IMR-90 (cell line): ENCODE data around the gene GCNA. TPM values are rescaled to one million over a fixed set of nuclear protein-coding genes. Genes with fewer than 3 reads are reported as not detected.

Experiments
- ATAC-seq: fragments of 200-7000 bp; cut with Tn5 transposase; 2 replicates; pipeline ENCODE4 v1.9.1; 2020; ENCODE audit warnings: low read depth, mild to moderate bottlenecking, moderate library complexity
- Bru-seq: library from RNA; stranded (reverse); fragments of 400-500 nt; gene quantifications from one replicate; lab custom pipeline; 2021; lab: Mats Ljungman, UMichigan
- BruChase-seq, 2 experiments: library from RNA; stranded (reverse); fragments of 400-500 nt; gene quantifications; one replicate each; lab custom pipeline; 2021; lab: Mats Ljungman, UMichigan
- BruUV-seq: library from RNA; stranded (reverse); fragments of 400-500 nt; replicated peaks from 2 replicates; lab custom pipeline; 2021; lab: Mats Ljungman, UMichigan
- CTCF ChIA-PET: fragments of 300-600 bp; formaldehyde crosslinking; extraction: SDS; loops from one replicate; lab custom pipeline; 2021; ENCODE audit warnings: antibody characterized with exemption; lab: Yijun Ruan, JAX
- POLR2A ChIA-PET: fragments of 300-600 bp; sonication (Branson Sonifier 250); formaldehyde crosslinking; loops from one replicate; lab custom pipeline; 2022; ENCODE audit warnings: antibody characterized with exemption; ENCODE audit not compliant: unreplicated experiment; lab: Charles Lee
- DNase-seq: peaks from one replicate; pipeline ENCODE4 v3.0.0; 2013
- H2AFZ ChIP-seq: replicated peaks from 2 replicates; pipeline ENCODE3; 2013; ENCODE audit warnings: low read length, mild to moderate bottlenecking; ENCODE audit not compliant: poor library complexity
- H2AK5ac ChIP-seq: 2 replicates; pipeline ENCODE4 v1.6.1; 2013; ENCODE audit warnings: low read depth, low read length, inconsistent platforms
- H2AK9ac ChIP-seq: replicated peaks from 2 replicates; pipeline ENCODE3; 2013; ENCODE audit warnings: mild to moderate bottlenecking, low read depth, low read length, moderate library complexity; ENCODE audit not compliant: poor library complexity
- H2BK120ac ChIP-seq: 2 replicates; pipeline ENCODE4 v1.6.1; 2013; ENCODE audit warnings: low read depth, low read length, inconsistent platforms
- H2BK15ac ChIP-seq: 3 replicates; pipeline ENCODE4 v1.6.1; 2013; ENCODE audit warnings: low read depth, low read length, inconsistent platforms
- H2BK20ac ChIP-seq: 2 replicates; pipeline ENCODE4 v1.6.1; 2013; ENCODE audit warnings: low read depth, mild to moderate bottlenecking, inconsistent platforms, low read length, moderate library complexity
- H2BK5ac ChIP-seq: 2 replicates; pipeline ENCODE4 v1.6.1; 2013; ENCODE audit warnings: mild to moderate bottlenecking, low read depth, low read length, inconsistent platforms; ENCODE audit not compliant: poor library complexity, severe bottlenecking
- H3K14ac ChIP-seq: replicated peaks from 2 replicates; pipeline ENCODE4 v1.6.1; 2013; ENCODE audit warnings: low read depth, low read length, inconsistent platforms
- H3K18ac ChIP-seq: 2 replicates; pipeline ENCODE4 v1.6.1; 2013; ENCODE audit warnings: low read depth, low read length, control low read depth
- H3K23ac ChIP-seq: 2 replicates; pipeline ENCODE4 v1.6.1; 2013; ENCODE audit warnings: low read depth, low read length, inconsistent platforms
- H3K27ac ChIP-seq: 2 replicates; pipeline ENCODE4 v1.5.1; 2013; ENCODE audit warnings: mild to moderate bottlenecking, control low read depth, low read length; ENCODE audit not compliant: insufficient read depth
- H3K27me3 ChIP-seq: 2 replicates; pipeline ENCODE4 v1.6.1; 2013; ENCODE audit warnings: low read length; ENCODE audit not compliant: control insufficient read depth, insufficient read depth
- H3K36me3 ChIP-seq: 2 replicates; pipeline ENCODE4 v1.6.1; 2013; ENCODE audit warnings: low read length, mixed read lengths; ENCODE audit not compliant: control insufficient read depth, insufficient read depth
- H3K4ac ChIP-seq: 2 replicates; pipeline ENCODE4 v1.6.1; 2013; ENCODE audit warnings: low read depth, low read length, inconsistent platforms
- H3K4me1 ChIP-seq: 2 replicates; pipeline ENCODE4 v1.6.1; 2013; ENCODE audit warnings: low read length, mixed read lengths; ENCODE audit not compliant: control insufficient read depth, insufficient read depth
- H3K4me2 ChIP-seq: 2 replicates; pipeline ENCODE4 v1.6.1; 2013; ENCODE audit warnings: low read depth, mild to moderate bottlenecking, control low read depth, low read length, moderate library complexity
- H3K4me3 ChIP-seq: 2 replicates; pipeline ENCODE4 v1.5.1; 2013; ENCODE audit warnings: low read depth, mild to moderate bottlenecking, control low read depth, low read length, moderate library complexity; ENCODE audit not compliant: insufficient read depth
- H3K56ac ChIP-seq: 2 replicates; pipeline ENCODE4 v1.6.1; 2013; ENCODE audit warnings: low read length, inconsistent platforms; ENCODE audit not compliant: insufficient read depth; ENCODE audit errors: extremely low read depth
- H3K79me1 ChIP-seq, 2 experiments: 2 replicates each; pipeline ENCODE4 v1.6.1; 2013; ENCODE audit warnings: low read length in 2 of 2, inconsistent platforms in 1 of 2, low read depth in 1 of 2
- H3K9ac ChIP-seq: 2 replicates; pipeline ENCODE4 v1.6.1; 2013; ENCODE audit warnings: low read depth, low read length, control low read depth
- H3K9me1 ChIP-seq: 2 replicates; pipeline ENCODE4 v1.6.1; 2013; ENCODE audit warnings: low read length, inconsistent platforms; ENCODE audit not compliant: insufficient read depth
- H3K9me3 ChIP-seq: 2 replicates; pipeline ENCODE4 v1.6.1; 2013; ENCODE audit warnings: low read length; ENCODE audit not compliant: control insufficient read depth, insufficient read depth
- H4K20me1 ChIP-seq: 2 replicates; pipeline ENCODE4 v1.6.1; 2013; ENCODE audit warnings: low read length, inconsistent platforms; ENCODE audit not compliant: insufficient read depth
- H4K5ac ChIP-seq: 2 replicates; pipeline ENCODE4 v1.6.1; 2013; ENCODE audit warnings: mild to moderate bottlenecking, low read depth, low read length, control low read depth
- H4K8ac ChIP-seq, 2 experiments: 2 replicates each; pipeline ENCODE4 v1.6.1; 2013; ENCODE audit warnings: low read depth in 2 of 2, low read length in 2 of 2, control low read depth in 1 of 2, inconsistent platforms in 1 of 2
- H4K91ac ChIP-seq: 2 replicates; pipeline ENCODE4 v1.6.1; 2013; ENCODE audit warnings: low read depth, low read length, inconsistent platforms; ENCODE audit not compliant: insufficient read depth
- BHLHE40 ChIP-seq: fragments of 150-350 bp; IDR thresholded peaks from 2 replicates; pipeline ENCODE4 v1.6.1; 2016; ENCODE audit warnings: mild to moderate bottlenecking, low read depth, low read length
- CEBPB ChIP-seq: IDR thresholded peaks from 2 replicates; pipeline ENCODE4 v1.6.1; 2012; ENCODE audit warnings: low read depth, low read length, improper control_type of control experiment
- CHD1 ChIP-seq: IDR thresholded peaks from 2 replicates; pipeline ENCODE4 v1.6.1; 2012; ENCODE audit warnings: low read depth, low read length, improper control_type of control experiment
- FOS ChIP-seq: fragments of 150-350 bp; IDR thresholded peaks from 2 replicates; pipeline ENCODE4 v1.6.1; 2016; ENCODE audit warnings: low read depth, low read length
- MXI1 ChIP-seq: IDR thresholded peaks from 2 replicates; pipeline ENCODE4 v1.6.1; 2012; ENCODE audit warnings: low read depth, mild to moderate bottlenecking, low read length, moderate library complexity, borderline replicate concordance
- NFE2L2 ChIP-seq: fragments of 150-350 bp; IDR thresholded peaks from 2 replicates; pipeline ENCODE4 v1.6.1; 2016; ENCODE audit warnings: low read depth, mild to moderate bottlenecking, low read length
- POLR2A ChIP-seq: IDR thresholded peaks from 2 replicates; pipeline ENCODE4 v1.6.1; 2012; ENCODE audit warnings: mild to moderate bottlenecking, low read depth, low read length
- RFX5 ChIP-seq: IDR thresholded peaks from 2 replicates; pipeline ENCODE4 v1.8.0; 2012; ENCODE audit warnings: low read depth, mild to moderate bottlenecking, low read length, moderate library complexity
- SMC3 ChIP-seq: fragments of 150-350 bp; IDR thresholded peaks from 2 replicates; pipeline ENCODE4 v1.6.1; 2016; ENCODE audit warnings: low read depth, mild to moderate bottlenecking, antibody characterized with exemption, low read length, moderate library complexity
- WGBS, 2 experiments: methylation state at CpG; one replicate each; pipeline versions ENCODE4 v1.1.5 to v1.1.7; 2013; ENCODE audit warnings: missing lambda C conversion rate in 2 of 2; ENCODE audit not compliant: insufficient read length in 1 of 2; ENCODE audit errors: extremely low coverage in 2 of 2; 5-methylcytosine and 5-hydroxymethylcytosine counted together
- dilution Hi-C: fragments of 300-500 bp; cut with HindIII; formaldehyde crosslinking; loops from one replicate; pipeline ENCODE4 v1.14.3; 2018; ENCODE audit warnings: low sequenced_read_pairs; ENCODE audit not compliant: unreplicated experiment
- in situ Hi-C: fragments of 300-500 bp; cut with MboI; formaldehyde crosslinking; loops from 3 replicates; pipeline ENCODE4 v1.14.3; 2019; ENCODE audit warnings: low sequenced_read_pairs, inconsistent platforms, mixed read lengths
- intact Hi-C: fragments of 100-400 bp; cut with micrococcal nuclease; formaldehyde crosslinking; loops from 2 replicates; pipeline ENCODE4 v1.10.0; 2022
- long read RNA-seq: library from polyadenylated mRNA; unstranded; transcript quantifications from one replicate; pipeline ENCODE4 v2.0.0, GENCODE V29; 2021; ENCODE audit not compliant: unreplicated experiment
- polyA plus RNA-seq, 3 experiments: library from polyadenylated mRNA; depleted of rRNA; stranded (reverse); fragments of >200 nt; gene quantifications; 2 replicates each; pipeline ENCODE4 v1.2.3, GENCODE V29; 2012; ENCODE audit warnings: low replicate concordance in 1 of 3
- total RNA-seq: library from RNA; depleted of rRNA; stranded (reverse); fragments of >200 nt; gene quantifications from 2 replicates; pipeline ENCODE4 v1.2.3, GENCODE V29; 2012; rRNA removed
- TF ChIP-seq, protein P1 (sequence below): conservative IDR thresholded peaks from 2 replicates; pipeline ENCODE4 v1.5.1; 2012; ENCODE audit warnings: mild to moderate bottlenecking, low read depth, low read length, improper control_type of control experiment
- TF ChIP-seq, protein P2 (sequence below): fragments of 150-350 bp; IDR thresholded peaks from 2 replicates; pipeline ENCODE4 v1.6.1; 2017; ENCODE audit warnings: mild to moderate bottlenecking, antibody characterized with exemption, low read length, low read depth

The GCNA gene, protein sequence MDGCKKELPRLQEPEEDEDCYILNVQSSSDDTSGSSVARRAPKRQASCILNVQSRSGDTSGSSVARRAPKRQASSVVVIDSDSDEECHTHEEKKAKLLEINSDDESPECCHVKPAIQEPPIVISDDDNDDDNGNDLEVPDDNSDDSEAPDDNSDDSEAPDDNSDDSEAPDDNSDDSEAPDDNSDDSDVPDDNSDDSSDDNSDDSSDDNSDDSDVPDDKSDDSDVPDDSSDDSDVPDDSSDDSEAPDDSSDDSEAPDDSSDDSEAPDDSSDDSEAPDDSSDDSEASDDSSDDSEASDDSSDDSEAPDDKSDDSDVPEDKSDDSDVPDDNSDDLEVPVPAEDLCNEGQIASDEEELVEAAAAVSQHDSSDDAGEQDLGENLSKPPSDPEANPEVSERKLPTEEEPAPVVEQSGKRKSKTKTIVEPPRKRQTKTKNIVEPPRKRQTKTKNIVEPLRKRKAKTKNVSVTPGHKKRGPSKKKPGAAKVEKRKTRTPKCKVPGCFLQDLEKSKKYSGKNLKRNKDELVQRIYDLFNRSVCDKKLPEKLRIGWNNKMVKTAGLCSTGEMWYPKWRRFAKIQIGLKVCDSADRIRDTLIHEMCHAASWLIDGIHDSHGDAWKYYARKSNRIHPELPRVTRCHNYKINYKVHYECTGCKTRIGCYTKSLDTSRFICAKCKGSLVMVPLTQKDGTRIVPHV
- total RNA-seq, result 0.83 and 0.90 TPM in 2 replicates
- 0.75 and 1.3 TPM in 2 replicates for polyA plus RNA-seq (2012; rRNA removed)
- polyA plus RNA-seq (2012; cell fraction: cytosol; rRNA removed), result 0.25 and 0.29 TPM in 2 replicates
- 2.3 and 9.8 TPM in 2 replicates for polyA plus RNA-seq (2012; cell fraction: nucleus; rRNA removed; ENCODE audit: low replicate concordance)
- percentile 60 among the genes with signal in this experiment for Bru-seq, nascent RNA
- percentile 81 among the genes with signal in this experiment for BruChase-seq, experiment 1, labeled RNA remaining after a 6-hour chase
- BruChase-seq, experiment 2, labeled RNA remaining after a 2-hour chase, result percentile 72 among the genes with signal in this experiment
- long read RNA-seq, partial matches to known transcripts, result 0 of 1 reads
- long read RNA-seq, other reads (novel, unspliced or antisense), result 0 of 1 reads

DNA sequence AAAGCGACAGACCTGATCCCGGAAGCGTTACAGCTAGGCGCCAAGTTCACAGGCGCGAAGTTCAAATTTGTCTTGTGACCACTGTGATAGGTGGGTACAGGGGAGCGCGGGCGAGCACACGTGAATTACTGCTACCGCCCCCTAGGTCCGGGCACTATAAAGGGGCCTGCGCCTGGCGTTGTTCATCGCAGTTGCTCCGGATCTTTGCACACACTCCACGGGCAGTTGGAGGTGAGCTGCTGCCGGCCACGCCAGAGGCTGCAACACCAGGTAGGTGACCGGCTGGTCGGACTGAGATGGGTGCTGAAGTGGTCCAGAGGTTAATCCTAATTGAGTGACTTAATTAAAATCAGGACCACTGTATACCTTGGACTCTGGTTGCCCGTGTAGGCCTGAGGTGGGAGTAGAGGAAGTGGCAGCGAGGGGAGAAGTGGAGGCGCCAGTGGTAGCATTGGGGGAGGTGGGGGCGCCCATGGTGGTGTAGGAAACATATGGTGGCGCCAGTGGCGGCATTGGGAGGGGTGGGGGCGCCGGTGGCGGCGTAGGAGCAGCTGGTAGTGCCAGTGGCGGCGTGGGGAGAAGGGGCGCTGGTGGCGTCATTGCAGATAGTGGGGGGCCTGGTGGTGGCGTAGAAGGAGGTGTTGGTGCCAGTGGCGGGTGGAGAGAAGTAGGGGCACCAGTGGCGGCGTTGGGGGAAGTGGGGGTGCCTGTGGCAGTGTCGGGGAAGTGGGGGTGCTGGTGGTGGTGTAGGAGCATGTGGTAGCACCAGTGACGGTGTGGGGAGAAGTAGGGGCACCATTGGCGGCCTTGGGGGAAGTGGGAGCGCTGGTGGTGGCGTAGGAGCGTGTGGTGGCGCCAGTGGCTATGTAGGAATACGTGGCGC, at the start of gene GCNA:
Gene GCNA, plus strand, starts transcription at position 185 of the 883 bp plus-strand sequence. CDS start 2,385 bp downstream, outside the sequence.
- Histone ChIP-seq H3K27me3 (no peaks in the 10 kb centered on the region; the same call in 1 of the 2 replicates), H3K27ac (no peak within 1 kb of the TSS), H3K9me3 (no peaks in the 10 kb centered on the region), H3K9ac (no peak within 1 kb of the TSS), H4K91ac (no peak within 1 kb of the TSS), H3K14ac (no peak within 1 kb of the TSS), H2BK15ac (no peak within 1 kb of the TSS), H3K56ac (no peak within 1 kb of the TSS), H3K4me1 (no peaks in the 10 kb centered on the region), H2BK20ac (no peak within 1 kb of the TSS), H2BK120ac (no peak within 1 kb of the TSS), H4K20me1 (no peaks in the 10 kb centered on the region; the same call in 1 of the 2 replicates), H3K4ac (no peak within 1 kb of the TSS), H2AK9ac (peak within 1 kb of the TSS; percentile 24), H4K5ac (no peak within 1 kb of the TSS), H2AK5ac (no peak within 1 kb of the TSS), H3K79me1 (peaks cover 0 to 7% of the 10 kb centered on the region in 2 experiments; a peak in 2 of 4 replicates), H2AFZ (no peak within 1 kb of the TSS), H3K36me3 (peaks cover 8% of the 10 kb centered on the region), H4K8ac (no peak within 1 kb of the TSS), H2BK5ac (no peak within 1 kb of the TSS), H3K9me1 (no peaks in the 10 kb centered on the region), H3K23ac (no peak within 1 kb of the TSS), H3K4me2 (no peak within 1 kb of the TSS), H3K4me3 (no peak within 1 kb of the TSS), H3K18ac (no peak within 1 kb of the TSS)
- in situ Hi-C loops, result no loop called here
- WGBS, 2 experiments, result 93% methylated on average over 16 of the region's 48 CpGs; no CpG with 5 or more reads in 1 of the 2 experiments
- ATAC-seq, result no peak
- BruUV-seq, result no TSS peak
- dilution Hi-C loops, result no loop called here
- ChIA-PET CTCF (no interaction called here), POLR2A (no interaction called here)
- intact Hi-C loops, result loop anchor here (10.0 kb wide), 1 partner anchor 194 kb away; no protein-coding TSS in a partner anchor
- DNase-seq, result no peak
- TF ChIP-seq CEBPB (no peak), FOS (no peak), CHD1 (no peak), BHLHE40 (no peak), RFX5 (no peak), MXI1 (no peak), SMC3 (no peak), POLR2A (no peak), NFE2L2 (no peak)
- TF ChIP-seq, protein P1, sequence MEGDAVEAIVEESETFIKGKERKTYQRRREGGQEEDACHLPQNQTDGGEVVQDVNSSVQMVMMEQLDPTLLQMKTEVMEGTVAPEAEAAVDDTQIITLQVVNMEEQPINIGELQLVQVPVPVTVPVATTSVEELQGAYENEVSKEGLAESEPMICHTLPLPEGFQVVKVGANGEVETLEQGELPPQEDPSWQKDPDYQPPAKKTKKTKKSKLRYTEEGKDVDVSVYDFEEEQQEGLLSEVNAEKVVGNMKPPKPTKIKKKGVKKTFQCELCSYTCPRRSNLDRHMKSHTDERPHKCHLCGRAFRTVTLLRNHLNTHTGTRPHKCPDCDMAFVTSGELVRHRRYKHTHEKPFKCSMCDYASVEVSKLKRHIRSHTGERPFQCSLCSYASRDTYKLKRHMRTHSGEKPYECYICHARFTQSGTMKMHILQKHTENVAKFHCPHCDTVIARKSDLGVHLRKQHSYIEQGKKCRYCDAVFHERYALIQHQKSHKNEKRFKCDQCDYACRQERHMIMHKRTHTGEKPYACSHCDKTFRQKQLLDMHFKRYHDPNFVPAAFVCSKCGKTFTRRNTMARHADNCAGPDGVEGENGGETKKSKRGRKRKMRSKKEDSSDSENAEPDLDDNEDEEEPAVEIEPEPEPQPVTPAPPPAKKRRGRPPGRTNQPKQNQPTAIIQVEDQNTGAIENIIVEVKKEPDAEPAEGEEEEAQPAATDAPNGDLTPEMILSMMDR, result no peak
- TF ChIP-seq, protein P2, sequence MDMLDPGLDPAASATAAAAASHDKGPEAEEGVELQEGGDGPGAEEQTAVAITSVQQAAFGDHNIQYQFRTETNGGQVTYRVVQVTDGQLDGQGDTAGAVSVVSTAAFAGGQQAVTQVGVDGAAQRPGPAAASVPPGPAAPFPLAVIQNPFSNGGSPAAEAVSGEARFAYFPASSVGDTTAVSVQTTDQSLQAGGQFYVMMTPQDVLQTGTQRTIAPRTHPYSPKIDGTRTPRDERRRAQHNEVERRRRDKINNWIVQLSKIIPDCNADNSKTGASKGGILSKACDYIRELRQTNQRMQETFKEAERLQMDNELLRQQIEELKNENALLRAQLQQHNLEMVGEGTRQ, result no peak
